GM10248 (cell line): ENCODE results near the gene PER1.
A peak's percentile ranks its signal among the peaks of the same experiment; 100 is the strongest.
"Not testable (repeated sequence)": the region's sequence is repeated elsewhere in the genome, so short reads cannot be mapped to it uniquely, and the experiment has no call there.

ENCODE experiments used
- CTCF ChIA-PET: fragments of 300-600 bp; sonication (Branson Sonifier 250); formaldehyde crosslinking; extraction: SDS; loops from one replicate; lab custom pipeline; 2021; ENCODE audit warnings: antibody characterized with exemption; lab: Yijun Ruan, JAX
- POLR2A ChIA-PET: fragments of 350-650 bp; sonication (Branson Sonifier 250); formaldehyde crosslinking; extraction: SDS; loops from one replicate; lab custom pipeline; 2020; ENCODE audit warnings: antibody characterized with exemption; lab: Yijun Ruan, JAX
- DNase-seq: peaks from one replicate; pipeline ENCODE4 v3.0.0; 2012; ENCODE audit errors: extremely low spot score
- CTCF ChIP-seq: IDR thresholded peaks from 2 replicates; pipeline ENCODE4 v1.5.1; 2012; ENCODE audit warnings: mild to moderate bottlenecking, low read depth; ENCODE audit errors: extremely low read depth, missing control alignments, control extremely low read depth

The PER1 gene

GRCh38 chr17:8173056-8173870 is 21.1 kb upstream of the PER1 start:
- no peak for TF ChIP-seq CTCF
- CTCF ChIA-PET = interaction anchor here (0.9 to 1.7 kb wide), 5 partner anchors 12 to 54 kb away, joined by 3 to 7 read pairs (median 3); no protein-coding TSS in a partner anchor

DNA sequence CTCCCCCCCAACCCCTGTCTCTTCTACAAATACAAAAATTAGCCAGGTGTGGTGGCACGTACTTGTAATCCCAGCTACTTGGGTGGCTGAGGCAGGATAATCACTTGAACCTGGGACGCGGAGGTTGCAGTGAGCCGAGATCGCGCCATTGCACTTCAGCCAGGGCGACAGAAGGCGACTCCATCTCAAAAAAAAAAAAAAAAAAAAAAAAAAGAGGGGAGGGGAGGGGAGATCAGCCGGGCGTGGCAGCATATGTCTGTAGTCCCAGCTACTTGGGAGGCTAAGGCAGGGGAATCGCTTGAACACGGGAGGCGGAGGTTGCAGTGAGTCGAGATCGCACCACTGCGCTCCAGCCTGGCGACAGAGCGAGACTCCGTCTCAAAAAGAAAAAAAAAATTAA is 18.0 kb upstream of the PER1 start:
- POLR2A ChIA-PET, DNase-seq: not testable (repeated sequence)

More at GRCh38 chr17:8173056-8173870, 21.1 kb upstream of the PER1 start:
- peak; percentile 82 for DNase-seq
- POLR2A ChIA-PET = interaction anchor here (0.5 to 3.1 kb wide), 30 partner anchors 10 to 589 kb away, joined by 3 to 89 read pairs (median 6); partner anchors contain the start of genes AURKB, BORCS6, CTC1 and HES7

DNA sequence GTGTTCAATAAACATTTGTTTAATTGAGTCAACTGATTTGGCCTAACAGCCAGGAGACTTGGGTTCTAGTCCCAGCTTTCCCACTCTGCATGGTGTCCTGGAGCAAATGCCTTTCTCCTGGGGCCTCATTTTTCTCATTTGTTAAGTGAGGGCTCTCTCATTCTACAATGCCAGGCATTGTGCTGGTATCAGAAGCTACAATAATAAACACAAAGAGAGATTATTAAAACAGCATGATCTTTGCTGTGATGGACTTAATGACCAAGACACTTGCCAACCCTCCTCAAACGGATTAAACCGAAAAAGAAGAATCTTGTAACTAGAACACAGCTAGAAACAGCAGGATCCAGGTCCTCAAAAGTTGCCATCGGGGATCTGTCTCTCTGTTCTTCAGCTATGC is 15.3 kb upstream of the PER1 start:
- DNase-seq = no peak
- CTCF ChIA-PET = interaction anchor here (1.0 to 2.2 kb wide), 4 partner anchors 9 to 48 kb away, joined by 4 to 15 read pairs (median 5); no protein-coding TSS in a partner anchor
- TF ChIP-seq CTCF = no peak
- POLR2A ChIA-PET = interaction anchor here (1.6 kb wide), 1 partner anchor 27 kb away, joined by 5 read pairs; no protein-coding TSS in a partner anchor

More for the DNA sequence above, 18.0 kb upstream of the PER1 start:
- CTCF ChIA-PET = interaction anchor here (1.0 to 1.2 kb wide), 3 partner anchors 9 to 48 kb away, joined by 3 to 5 read pairs (median 5); no protein-coding TSS in a partner anchor

DNA sequence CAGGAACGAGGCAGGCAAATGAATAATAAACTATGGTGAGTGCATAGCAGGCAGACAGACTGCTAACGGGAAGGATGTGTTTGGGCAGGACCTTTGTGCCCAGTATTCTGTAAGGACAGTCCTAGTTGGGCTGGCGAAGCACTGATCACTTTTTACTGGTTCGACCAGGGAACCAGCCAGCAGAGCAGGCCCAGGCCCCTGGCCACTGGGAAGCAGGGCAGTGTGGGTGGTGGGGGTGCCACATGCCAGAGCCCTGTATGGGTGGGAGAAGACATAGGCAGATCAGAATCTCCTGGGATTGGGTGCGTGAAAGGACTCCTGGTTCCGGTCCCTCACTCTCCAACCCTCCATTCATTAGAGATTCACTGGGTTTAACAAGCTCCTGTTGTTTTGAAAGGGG is 14.5 kb upstream of the PER1 start:
- POLR2A ChIA-PET = interaction anchor here (1.6 kb wide), 1 partner anchor 26 kb away, joined by 5 read pairs; no protein-coding TSS in a partner anchor
- DNase-seq = no peak
- TF ChIP-seq CTCF = no peak
- CTCF ChIA-PET = interaction anchor here (1.9 to 2.2 kb wide), 2 partner anchors 9 to 48 kb away, joined by 6 to 15 read pairs; no protein-coding TSS in a partner anchor

DNA sequence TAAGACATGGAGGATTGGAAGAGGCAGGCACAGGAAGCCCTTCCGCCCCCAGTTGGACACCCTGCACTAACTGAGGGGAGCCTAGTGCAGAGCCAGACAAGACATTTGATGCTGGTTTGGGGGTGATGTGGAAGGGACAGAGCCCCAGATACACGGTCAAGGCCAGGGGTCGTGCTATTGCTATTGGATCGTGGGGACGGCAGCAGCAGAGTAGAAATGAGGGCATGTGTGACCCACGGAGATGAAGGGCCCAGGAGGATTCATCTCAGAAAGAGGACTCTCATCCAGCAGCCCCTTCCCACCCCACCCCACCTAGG is 12.6 kb upstream of the PER1 start:
- POLR2A ChIA-PET = interaction anchor here (2.2 kb wide), 1 partner anchor 8 kb away, joined by 16 read pairs; no protein-coding TSS in a partner anchor
- no peak for DNase-seq
- CTCF ChIA-PET = no interaction called here
- no peak for TF ChIP-seq CTCF

DNA sequence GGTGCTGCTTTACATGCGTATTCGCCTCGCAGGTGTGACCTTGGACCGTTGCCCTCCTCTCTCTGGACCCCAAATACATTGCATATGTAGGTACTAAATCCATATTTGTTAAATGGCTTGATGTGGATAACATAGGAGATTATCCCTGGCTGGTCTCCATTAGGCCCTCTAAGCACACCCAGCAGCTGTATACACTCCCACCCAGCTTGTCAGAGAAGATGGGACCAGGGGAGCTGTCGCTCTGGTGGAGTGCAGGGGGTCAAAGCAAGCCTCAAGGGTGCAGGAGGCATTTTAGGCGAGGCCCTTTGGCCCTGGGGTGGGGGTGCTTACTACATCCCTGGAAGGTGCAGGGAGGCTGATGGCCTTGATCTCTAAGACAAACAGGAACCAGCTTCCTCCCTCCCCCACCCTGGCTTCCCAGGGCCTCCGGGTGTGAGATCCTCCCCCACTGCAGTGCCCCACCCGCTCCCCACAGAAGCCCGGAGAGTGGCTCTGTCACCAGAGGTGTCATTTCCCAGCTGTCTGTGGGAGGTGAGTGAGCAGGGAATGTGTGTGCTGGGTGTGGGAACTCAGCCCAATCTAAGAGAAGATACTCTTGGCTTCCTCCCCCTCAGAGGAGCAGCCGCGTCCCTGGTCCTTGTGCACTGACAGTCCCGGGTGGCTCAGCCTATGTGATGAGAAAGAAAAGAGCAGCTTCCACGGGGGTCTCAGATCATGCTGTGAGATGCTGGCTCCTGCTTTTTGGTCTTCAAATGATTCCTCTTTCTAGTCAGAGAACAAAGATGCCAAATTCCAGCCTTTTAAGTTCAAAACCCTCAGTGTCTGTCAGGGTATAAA is 12.0 kb upstream of the PER1 start:
- peak; percentile 48 for DNase-seq

More for the DNA sequence above, 12.0 kb upstream of the PER1 start:
- ChIA-PET POLR2A (interaction anchor here (0.5 to 2.2 kb wide), 2 partner anchors 9 to 213 kb away, joined by 3 to 16 read pairs; partner anchors contain the start of gene KRABD2), CTCF (interaction anchor here (1.1 kb wide), 1 partner anchor 90 kb away, joined by 3 read pairs; no protein-coding TSS in a partner anchor)
- TF ChIP-seq CTCF = no peak
